GOT3 (cell line): ENCODE measurements around the gene LRAT.

Experiments
- DNase-seq: peaks from one replicate; lab custom pipeline; 2025; ENCODE audit warnings: mixed read lengths; lab: John Stamatoyannopoulos, UW

The LRAT gene

GRCh38 chr4:154778264-154778663 lies 34.5 kb downstream of the LRAT start:
- no peak for DNase-seq

DNA sequence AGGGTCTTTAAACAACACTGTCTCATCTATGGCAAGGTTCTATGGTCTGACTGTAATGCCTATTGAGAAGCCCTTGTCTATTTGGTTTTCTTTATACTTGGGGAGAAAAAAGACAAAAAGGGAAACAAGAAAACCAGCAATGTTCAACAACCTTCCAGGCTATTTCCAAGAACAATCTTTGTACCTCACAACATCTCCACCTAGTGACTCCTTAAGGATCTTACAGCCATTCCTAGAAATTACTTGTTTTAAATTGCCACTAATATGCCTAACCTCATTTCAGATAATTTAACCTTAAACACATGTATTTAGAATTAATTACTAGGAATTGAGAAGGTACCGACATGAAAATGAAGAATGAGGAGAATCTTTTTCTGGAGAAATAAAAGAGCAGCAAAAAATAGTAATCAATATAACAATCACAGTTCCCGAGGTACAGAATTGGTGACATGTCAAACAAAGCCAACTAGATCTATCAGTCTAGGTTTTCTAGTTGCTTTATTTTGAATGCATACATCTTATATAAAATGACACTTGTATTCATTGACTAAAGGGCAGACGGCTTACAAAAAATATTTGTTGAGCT lies 35.7 kb downstream of the LRAT start:
- DNase-seq: no peak

DNA sequence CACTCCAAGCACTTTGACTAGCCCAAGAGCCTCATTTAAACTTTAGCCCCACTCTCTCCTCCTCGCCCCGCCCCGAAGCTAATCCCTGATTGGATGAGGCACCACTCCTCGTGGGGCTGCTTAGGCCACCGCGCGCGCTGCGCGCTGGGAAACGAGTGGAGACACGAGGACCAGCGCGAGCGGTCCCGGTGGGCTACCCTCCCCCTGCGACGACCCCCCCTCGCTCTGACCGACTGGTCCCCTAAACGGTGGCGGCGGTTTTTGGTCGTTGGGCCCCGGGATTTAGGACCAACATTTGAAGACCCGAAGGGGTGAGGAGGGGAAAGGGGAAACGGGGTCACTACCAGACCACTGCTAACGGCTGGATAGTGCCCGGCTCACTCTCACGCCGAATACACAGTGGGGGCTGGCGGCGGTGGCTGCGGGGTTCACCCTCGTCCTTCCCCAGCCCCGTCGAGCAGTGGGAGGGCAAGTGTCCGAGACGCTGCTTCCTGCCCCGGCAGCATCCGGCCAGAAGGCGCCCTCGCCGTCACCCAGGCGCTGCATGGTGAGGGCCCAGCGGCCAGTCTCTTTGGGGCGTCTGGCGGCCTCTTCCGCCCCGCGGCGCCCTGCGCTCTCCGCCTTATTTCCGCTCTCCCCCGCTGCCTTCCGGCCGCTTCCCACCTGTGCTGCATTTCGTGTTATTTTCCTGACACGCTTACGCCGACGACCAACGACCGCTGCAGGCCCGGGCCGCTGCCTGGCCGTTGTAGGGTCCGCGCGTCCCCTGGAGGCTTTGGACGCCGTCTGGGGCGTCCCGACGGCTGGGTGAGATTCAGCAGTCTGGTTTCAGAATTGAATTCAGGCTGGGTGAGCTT lies 37.6 kb downstream of the LRAT start, which contains the start of gene RBM46:
Gene RBM46 (plus strand): TSS at position 147 of the 857 bp plus-strand sequence. CDS start 15,481 bp downstream, outside the sequence.
- DNase-seq: no peak

GRCh38 chr4:154781983-154782293 lies 38.1 kb downstream of the LRAT start:
- DNase-seq: no peak
